HS-5 (cell line): Measurements from ENCODE around the gene SF3A1.
A peak's percentile ranks its signal among the peaks of the same experiment; 100 is the strongest.
"Not testable (repeated sequence)": the region's sequence is repeated elsewhere in the genome, so short reads cannot be mapped to it uniquely, and the experiment has no call there.

Source experiments
- DNase-seq: peaks from one replicate; pipeline ENCODE4 v3.0.0-alpha.2; 2012; ENCODE audit warnings: low read depth

The SF3A1 gene

GRCh38 chr22:30351226-30351625, 5.5 kb downstream of the SF3A1 start:
- DNase-seq, result no peak

GRCh38 chr22:30348809-30349208, 7.9 kb downstream of the SF3A1 start:
- DNase-seq, result no peak

DNA sequence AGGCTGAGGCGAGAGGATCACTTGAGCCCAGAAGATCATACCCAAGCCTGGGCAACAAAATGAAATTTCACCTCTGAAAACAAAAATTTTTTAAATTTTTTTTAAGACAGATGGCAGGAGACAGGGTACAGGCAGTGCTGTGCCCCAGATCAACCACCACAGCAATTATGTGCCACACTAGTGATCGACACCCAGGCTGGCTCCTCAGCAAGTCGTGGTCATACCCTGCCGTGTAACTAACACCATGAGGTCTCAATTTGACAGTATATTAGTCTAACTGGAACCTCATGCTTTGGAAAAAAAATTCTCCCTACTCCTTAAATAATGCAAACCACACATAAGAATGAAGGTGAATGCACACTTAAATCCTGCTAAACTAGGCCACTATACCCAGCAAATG, 8.3 kb downstream of the SF3A1 start:
- DNase-seq, result no peak

DNA sequence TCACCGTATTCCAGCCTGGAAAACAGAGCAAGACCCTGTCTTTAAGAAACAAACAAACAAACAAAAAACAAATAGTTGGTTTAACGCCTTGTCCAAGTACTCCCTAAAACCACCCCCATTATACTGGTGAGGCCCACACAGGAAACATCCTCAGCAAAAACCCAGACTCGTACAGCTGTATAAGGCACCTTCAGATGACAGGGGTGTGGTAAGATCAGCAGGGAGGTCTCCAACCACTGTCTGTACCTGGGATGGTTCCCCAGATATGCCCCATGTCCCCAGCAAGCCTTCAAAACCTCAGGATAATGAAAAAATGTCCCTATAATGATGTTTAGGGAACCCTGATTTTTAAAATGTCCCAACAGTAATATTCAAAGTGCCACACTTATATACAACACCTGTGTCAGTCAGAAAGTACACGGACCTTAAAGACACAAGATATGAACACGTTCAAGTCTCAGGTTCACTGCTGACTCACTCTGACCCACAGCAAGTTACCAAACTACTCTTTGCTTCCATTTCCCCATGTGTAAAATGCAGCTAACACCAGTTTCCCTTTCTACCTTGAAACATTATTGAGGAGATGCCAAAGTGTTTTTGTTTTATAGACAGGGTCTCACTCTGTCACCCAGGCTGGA, 9.3 kb downstream of the SF3A1 start:
- no peak for DNase-seq

DNA sequence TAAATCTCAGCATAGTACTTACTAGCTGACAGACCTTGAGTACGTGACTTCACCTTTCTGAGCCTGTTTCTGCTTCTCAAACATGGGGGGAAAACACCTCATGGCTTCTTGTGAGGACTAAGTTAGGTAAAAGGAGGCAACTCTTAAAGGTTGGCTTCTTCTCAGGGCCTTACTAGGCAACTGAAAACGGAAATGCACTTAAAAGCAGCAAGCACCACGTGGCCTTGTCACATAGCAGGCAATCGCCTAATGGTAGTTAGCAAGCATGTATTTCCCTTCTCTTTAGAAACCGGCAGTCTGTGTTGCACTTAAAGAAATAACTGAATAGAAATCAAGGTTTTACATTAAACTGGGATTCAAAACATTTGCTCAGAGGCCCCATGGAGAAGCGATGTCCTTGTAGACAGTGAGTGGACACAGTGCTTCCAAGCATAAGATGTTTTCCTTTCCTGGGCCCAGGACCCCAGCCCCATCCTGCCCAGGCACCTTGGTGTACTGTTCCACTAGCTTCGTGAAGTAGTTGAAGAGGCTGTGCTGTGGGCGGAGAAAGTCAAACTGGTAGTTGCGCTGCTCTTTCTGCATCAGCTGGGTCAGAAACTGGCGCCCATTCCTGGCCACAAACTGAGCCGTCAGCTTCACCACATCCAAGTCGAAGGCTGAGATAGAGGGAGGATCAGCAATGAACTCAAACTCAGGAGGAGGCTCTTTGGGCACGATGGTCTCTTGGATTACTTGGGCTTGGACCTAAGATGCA, 12.1 kb downstream of the SF3A1 start:
- DNase-seq, result no peak

GRCh38 chr22:30340911-30341685, 15.6 kb downstream of the SF3A1 start:
- no peak for DNase-seq

DNA sequence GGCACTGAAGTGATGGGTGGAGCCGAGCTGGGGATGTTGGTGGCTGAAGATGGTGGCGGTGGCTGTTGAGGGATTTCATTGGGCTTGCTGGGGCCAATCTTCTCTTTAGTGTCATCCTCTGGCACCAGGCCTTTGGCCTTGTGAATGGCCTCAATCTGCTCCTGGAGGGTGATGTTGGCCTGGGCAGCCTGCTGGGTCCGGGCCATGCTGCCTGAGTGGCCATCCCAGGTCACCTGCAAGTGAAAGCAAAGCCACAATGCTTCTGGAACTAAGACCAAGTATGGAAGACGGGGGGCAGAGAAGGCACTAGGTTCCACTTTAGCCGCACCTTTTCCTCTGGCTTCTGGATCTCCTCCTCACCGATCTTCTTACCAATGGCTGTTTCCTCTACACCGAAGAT, 17.9 kb downstream of the SF3A1 start:
- DNase-seq, result no peak

DNA sequence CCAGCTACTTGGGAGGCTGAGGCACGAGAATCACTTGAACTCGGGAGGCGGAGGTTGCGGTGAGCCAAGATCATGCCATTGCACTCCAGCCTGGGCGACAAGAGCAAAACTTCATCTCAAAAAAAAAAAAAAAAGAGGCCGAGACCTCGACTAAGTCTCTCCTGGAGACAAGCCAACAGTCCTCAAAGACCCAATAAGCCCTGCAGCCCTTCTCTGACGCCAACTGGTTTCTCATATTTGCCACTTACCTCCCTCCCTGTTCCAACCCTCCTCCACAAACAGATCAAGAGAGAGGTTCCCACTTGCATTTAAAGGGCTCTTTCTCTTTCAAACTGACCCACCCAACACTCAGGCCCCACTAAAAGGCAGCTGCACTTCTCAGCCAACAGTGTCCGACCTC, 18.4 kb downstream of the SF3A1 start:
- not testable (repeated sequence) for DNase-seq

DNA sequence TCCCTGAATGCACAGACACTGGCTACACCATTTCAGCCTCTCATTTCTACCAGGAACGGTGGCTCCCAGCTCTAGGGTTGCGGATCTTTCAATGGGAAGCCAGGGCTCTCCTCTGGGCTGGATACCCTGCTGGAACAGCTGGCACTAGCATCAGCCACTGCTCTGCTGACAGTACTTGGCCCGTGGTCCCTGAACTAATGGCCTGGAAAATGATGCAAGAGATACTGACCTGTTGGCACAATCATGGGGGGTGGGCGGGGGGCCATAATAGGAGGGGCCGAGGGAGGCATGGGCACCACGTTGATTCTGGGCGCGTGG, 19.3 kb downstream of the SF3A1 start:
- no peak for DNase-seq

GRCh38 chr22:30336752-30337460, 19.8 kb downstream of the SF3A1 start:
- DNase-seq, result no peak

DNA sequence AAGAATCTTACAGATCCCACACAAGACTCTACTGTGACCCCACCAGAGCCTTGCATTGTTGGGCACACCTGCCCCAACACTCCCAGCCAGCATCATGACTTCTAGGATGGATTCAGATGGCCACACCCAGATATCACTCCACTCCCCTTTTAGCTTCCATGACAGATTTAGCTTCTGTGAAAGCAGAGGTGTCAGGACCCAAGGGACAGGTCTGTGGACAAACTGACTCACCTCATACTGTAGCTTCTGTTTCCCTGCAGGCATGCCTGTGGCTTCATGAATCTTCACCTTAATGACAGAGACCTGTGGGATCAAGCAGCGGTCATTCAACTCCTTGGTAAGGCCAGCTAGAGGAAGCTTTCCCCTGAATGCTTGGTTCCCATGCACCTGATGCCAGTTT, 21.5 kb downstream of the SF3A1 start:
- DNase-seq, result no peak

- no peak for DNase-seq
Measured at GRCh38 chr22:30334646-30335045, 22.0 kb downstream of the SF3A1 start.

DNA sequence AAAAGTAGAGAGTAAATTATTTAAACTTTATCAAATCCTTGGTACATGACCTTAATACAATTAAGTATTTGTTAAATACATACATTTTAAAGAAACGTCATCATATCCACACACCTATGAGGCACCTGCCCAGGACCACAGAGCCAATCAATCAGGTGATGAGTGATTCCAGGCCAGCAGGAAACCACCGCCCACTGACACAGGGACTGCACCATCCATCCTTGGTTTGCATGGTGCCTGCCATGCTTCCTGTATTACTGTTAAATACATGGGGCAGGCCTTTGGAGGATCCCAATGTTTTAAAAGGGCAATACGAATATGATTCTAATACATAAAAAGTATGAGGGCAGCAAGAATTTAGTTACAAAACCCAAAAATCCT, 23.0 kb downstream of the SF3A1 start:
- DNase-seq, result no peak

- no peak for DNase-seq
Measured at GRCh38 chr22:30332994-30333706, 23.5 kb downstream of the SF3A1 start.

DNA sequence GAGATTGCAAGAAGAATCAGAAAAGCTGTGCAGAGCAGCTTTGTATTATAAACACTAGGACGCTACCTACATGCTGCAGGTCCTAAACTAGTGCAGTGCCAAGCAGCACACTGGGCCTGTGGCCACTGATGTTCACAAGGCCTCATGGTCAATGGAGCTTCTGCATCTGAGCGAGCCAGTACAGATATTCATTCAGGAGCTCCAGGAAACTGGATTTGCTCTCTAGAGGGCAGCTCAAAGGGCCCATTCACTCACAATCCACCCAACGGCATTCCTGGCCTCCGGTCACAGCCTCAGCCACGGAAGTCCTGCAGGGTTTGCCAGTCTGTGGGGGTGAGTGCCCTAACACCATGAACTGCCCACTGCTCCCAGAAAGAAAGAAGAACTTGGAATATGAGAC, 24.1 kb downstream of the SF3A1 start:
- DNase-seq, result no peak

DNA sequence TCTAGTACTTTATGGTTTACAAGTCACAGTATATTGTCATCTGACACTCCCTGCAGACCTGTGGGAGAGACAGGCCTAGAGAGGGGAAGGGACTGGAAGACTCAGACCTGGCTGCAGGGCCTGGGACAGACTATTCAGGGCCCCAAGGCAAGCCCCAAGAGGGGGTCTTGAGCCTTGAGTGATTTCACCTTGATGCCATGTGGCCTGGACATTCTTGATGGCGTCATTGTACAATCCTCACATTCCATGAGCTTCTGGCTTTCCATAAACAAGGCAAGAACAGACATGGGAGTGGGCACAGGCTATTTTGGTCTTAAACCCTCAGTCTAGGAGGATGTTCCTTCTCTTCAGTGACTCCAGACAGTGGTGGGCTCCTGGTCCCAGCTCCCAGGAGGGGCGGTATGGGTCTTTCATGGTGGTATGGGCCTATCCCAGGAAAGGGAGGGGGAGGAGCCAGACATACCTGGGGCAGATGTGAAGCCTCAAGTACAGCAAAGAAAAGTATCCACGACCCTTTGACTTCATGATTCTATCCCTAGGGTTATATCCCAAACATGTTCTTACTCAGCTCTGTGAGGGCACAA, 28.1 kb downstream of the SF3A1 start:
- no peak for DNase-seq

- no peak for DNase-seq
Measured at GRCh38 chr22:30327864-30328345, 28.8 kb downstream of the SF3A1 start.

DNA sequence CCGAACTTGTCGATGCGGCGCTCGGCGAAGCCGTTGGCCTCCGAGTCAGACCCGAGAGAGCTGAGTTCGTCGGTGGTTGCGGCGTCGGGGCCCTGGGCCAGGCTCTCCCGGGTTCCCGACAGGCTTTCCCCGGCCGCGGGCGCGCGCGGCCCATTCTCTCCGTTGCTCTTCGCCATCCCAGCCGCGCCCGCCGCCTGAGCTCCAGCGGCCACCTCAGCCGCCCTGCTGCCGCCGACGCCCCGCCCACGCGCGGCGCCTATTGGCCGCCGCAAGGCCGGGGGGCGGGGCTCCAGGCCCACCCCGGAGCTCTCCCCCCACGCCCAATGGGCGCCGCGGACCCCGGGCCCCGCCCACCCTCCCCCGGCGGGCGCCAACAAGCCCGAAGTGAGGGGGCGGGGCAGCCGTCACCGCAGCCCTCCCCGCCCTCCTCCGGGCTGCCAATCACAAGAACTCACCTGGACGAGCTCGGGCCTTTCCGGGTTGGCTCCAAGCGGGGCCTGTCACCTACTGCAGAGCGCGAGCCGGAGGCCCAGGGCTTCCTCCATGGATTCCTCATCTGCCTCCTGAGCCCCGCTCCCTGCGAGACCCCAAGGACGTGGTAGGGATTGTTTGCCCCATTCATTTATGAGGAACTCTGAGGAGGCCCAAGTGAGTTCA, 29.9 kb downstream of the SF3A1 start, which contains the start of gene TBC1D10A:
Gene TBC1D10A (minus strand): TSS at position 236 of the 657 bp plus-strand sequence. CDS start 60 bp downstream, at position 176.
- peak; percentile 30 for DNase-seq

GRCh38 chr22:30326255-30326705, 30.4 kb downstream of the SF3A1 start:
- DNase-seq, result no peak

DNA sequence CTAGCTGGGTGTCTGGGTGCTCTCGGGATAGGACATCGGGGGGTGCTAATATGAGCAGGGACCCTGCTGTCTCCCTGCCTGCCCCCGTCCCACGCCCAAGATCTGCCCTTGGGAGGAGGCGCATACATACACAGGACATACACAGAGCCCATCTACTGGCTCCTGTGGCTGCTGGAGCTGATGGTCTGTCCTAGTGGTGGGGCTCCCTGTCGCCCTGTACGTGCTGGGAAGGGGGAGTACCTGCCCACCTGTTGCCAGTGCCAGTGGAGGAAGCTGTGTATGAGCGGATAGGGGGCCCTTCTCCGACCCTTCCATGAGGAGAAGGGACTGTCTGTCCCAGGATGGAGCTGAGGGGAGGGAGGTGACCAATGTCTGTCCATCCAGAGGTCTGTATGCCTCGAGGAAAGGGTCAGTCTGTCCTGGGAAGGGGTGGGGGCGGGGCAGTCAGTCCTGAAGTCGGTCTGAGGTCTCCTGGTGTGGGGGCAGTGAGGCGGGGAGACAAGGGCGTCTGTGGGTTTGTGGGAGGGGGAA, 30.9 kb downstream of the SF3A1 start:
- no peak for DNase-seq
